Activated CD8-positive, alpha-beta memory T cell treated with anti-CD3 and anti-CD28 coated beads, Interleukin-2, amount 50 U/mL, for 24 hours (primary cell): ENCODE results near the gene KDELR3.
"Not testable (repeated sequence)": the region's sequence is repeated elsewhere in the genome, so short reads cannot be mapped to it uniquely, and the experiment has no call there.

Experiments used
- DNase-seq: peaks from one replicate; pipeline ENCODE4 v3.0.0-alpha.2; 2020; ENCODE audit errors: extremely low read depth

Gene KDELR3

GRCh38 chr22:38456841-38457699, 10.8 kb upstream of the KDELR3 start:
- DNase-seq, result no peak

GRCh38 chr22:38460426-38460840, 7.5 kb upstream of the KDELR3 start:
- DNase-seq, result no peak

- no peak for DNase-seq
These were observed 6.9 kb upstream of the KDELR3 start for GRCh38 chr22:38461057-38461413.

GRCh38 chr22:38461414-38462081, 6.3 kb upstream of the KDELR3 start:
- peak; percentile 12 for DNase-seq

DNA sequence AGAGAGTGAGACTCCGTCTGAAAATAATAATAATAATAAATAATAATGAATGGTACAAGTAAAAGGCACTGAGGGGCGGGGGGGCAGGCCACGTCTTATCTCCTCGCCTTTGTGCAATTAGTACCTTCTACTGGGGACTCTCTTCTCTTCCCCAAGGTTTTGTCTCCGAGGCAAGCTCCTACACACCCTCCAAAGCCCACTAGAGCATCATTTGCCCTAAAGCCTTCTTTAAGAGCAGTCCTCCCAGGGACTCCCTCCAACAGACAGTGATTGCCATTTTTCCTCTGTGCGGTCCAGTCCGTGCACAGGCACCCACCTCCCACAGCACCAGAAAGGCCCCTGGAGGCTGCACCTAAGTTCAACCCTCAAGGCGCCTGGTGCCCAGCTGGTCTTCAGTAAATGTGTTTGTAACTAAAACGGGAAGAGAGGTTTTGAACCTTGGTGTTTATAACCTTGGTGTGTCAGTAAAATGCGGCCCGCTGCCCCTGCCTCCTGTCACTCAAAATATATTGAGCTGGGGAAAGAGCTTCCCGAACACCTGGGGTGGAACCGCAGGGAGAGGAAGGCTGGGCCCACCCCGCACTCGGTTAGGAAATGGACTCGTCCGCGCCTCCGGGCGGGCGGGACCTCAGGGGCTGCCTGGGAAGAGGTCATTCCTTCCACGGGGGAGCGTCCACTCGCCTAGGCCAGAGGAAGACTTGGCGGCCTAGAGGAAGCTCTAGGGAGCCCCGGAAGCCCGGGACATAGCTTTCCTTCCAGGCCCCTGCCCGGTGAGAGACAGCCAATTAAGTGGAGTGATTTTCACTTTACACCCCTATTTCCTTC, 4.7 kb upstream of the KDELR3 start:
- no peak for DNase-seq

- DNase-seq, result no peak
These were observed 2.8 kb upstream of the KDELR3 start for GRCh38 chr22:38464992-38465672.

- no peak for DNase-seq
These were observed 2.0 kb upstream of the KDELR3 start for GRCh38 chr22:38465673-38466490.

DNA sequence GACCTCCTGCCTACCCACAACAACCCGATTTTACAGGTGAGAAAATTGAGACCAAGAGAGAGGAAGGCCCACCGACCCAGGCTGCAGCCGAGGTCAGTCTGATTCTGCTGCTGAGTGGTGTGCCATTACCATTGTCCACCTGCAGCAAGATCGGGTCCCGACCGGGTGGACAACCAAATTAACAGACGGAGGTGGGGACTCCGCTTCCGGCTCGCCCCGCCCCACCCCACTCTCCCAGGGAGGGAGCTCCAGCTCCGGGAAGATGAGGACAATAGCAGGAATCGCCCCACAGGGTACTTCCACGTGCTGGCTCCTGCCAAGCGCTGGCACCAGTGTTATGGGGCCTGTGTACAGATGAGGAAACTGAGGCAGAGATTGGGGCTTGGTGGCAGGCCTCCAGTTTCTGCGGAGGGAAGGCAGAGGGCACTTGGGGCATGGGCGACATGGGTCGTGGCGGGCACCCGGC, 425 bp upstream of the KDELR3 start:
- no peak for DNase-seq

GRCh38 chr22:38468443-38469305, 778 bp downstream of the KDELR3 start:
- no peak for DNase-seq

DNA sequence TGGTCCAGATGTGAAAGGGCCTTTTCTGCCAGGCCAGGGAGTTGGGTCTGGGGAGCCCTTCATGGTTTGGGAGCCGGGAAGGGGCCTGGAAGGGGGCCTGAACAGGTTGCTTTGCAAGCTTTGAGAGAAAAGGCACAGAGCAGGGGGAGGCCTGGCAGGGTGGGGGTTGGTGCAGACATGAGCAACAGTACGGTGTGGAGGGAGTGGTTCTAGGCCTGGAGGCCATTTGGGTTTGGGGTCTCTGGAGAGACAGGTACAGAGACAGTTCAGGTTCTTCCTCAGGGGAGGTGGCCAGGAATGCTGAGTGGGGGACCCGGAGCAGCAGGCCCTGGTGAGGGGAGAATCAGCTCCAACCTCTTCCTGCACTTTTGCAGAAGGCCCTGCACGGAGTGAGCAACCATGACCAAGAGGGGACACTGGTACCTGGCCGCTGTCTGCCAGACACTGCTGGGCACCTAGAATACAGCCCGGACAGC, 1.4 kb downstream of the KDELR3 start:
- no peak for DNase-seq

DNA sequence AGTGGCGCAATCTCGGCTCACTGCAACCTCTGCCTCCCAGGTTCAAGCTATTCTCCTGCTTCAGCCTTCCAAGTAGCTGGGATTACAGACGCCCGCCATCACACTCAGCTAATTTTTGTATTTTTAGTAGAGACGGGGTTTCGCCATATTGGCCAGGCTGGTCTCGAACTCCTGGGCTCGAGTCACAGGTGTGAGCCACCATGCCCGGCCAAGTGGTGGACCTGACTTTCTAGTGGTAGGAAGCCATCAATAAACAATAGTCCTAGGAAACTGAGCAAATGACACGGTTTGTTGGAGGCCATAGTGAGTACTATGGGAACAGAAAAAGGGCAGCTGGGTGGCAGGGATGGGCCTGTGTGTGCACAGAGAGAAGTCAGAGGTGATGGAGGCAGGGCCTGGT, 2.3 kb downstream of the KDELR3 start:
- not testable (repeated sequence) for DNase-seq

DNA sequence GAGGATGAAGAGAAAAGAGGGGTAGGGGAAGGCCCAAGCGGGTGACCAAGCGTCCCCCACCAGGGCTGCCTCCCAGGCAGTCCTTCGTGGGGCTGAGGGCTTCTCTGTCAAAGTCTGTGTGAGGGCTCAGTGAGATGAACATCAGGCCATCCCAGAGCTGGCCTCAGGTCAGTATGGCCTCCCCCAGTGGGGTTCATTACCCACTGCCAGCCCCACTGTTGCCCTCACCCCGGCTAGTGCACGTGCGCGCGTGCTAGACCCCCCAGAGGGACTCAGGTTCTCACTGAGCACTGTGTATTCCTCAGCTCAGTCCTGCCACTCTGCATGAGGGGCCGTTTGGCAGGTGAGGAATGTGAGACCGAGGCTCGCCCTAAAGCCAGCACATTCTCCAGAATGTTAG, 3.3 kb downstream of the KDELR3 start:
- no peak for DNase-seq

- DNase-seq, result no peak
These were observed 6.2 kb downstream of the KDELR3 start for GRCh38 chr22:38474003-38474607.

DNA sequence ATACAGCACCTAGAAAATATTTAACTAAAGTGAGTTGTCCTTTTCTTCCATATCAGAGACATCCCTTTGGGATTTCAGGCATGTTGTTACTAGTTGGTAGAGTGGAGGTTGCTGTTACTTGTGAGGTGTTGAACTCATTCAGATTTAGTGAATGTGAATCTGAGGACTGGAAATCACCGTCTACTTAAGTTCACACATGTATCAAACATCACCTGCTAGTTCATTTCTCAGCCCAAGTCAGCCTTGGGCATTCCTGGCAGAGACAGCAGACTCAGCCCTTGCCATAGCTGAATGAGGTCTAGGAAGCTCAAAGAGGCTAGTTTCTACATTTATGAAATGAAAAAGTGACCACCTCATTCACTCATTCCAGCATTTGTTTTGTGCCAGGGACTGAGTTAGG, 9.7 kb downstream of the KDELR3 start:
- no peak for DNase-seq

GRCh38 chr22:38479096-38479837, 11.4 kb downstream of the KDELR3 start:
- DNase-seq, result no peak

DNA sequence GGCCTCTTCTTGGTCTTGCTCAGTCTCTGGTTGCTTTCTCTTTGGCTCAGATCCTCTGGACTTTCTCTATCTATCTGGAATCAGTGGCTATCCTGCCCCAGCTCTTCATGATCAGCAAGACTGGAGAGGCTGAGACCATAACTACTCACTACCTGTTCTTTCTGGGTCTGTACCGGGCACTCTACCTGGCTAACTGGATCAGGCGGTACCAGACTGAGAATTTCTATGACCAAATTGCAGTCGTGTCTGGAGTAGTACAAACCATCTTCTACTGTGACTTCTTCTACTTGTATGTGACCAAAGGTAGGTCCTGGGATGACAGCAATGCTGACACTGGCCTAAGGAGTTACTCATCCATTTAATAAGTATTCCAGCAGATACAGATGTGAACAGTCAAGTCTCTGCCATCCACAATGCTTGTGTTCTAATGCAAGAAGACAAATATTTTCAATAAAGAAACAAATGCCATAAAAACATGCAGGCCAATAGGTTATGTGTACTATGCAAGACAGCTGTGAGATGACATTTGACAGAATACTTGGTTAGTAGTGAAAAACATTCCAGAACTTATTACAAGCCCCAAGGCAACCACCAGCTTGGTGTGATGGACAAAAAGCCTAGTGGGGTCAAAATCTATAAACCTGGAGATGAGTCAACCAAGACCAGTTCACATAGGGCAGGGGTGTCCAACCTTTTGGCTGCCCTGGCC, 13.4 kb downstream of the KDELR3 start:
- DNase-seq, result no peak

DNA sequence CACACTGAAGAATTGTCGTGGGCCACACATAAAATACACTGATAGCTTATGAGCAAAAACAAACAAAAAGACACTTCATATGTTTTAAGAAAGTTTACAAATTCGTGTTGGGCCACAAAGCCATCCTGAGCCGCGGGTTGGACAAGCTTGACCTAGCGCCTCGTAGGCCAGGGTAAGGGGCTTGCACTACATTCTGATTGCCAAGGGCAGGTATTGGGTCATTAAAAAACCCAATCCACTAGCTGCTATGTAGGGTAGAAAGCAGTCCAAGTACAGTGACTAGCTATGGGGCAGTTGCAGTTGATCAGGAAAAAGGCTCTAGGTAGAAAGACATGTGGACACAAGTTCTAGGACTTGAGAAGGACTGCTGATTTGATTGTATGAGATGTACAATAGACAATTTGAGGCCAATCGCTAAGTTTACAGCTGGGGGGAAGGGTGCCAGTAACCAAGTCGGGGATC, 14.0 kb downstream of the KDELR3 start:
- DNase-seq, result no peak
